T-helper 2 cell treated with Interferon-gamma antibody and Interleukin-4, amounts not matched to agents 5 μg/mL and 100 μg/mL, for 36 hours (primary cell): ENCODE measurements around the gene NOS1AP.

Source experiments
- DNase-seq: peaks from one replicate; pipeline ENCODE4 v3.0.0; 2021; ENCODE audit warnings: low spot score
- H3K27ac Mint-ChIP-seq: one replicate; pipeline ENCODE4 v1.8.0; 2021; ENCODE audit warnings: mild to moderate bottlenecking, mixed read lengths
- H3K27me3 Mint-ChIP-seq: one replicate; pipeline ENCODE4 v1.8.0; 2021; ENCODE audit warnings: low read depth, mixed read lengths
- H3K36me3 Mint-ChIP-seq: one replicate; pipeline ENCODE4 v1.8.0; 2021; ENCODE audit warnings: low read depth, mixed read lengths
- H3K4me1 Mint-ChIP-seq: one replicate; pipeline ENCODE4 v1.8.0; 2021; ENCODE audit warnings: low read depth, mixed read lengths
- H3K4me3 Mint-ChIP-seq: one replicate; pipeline ENCODE4 v1.8.0; 2022; ENCODE audit warnings: mild to moderate bottlenecking, moderate library complexity, mixed read lengths
- H3K9me3 Mint-ChIP-seq: one replicate; pipeline ENCODE4 v1.8.0; 2021; ENCODE audit warnings: mixed read lengths

The NOS1AP gene

GRCh38 chr1:162258394-162258793 is 188.9 kb downstream of the NOS1AP start:
- H3K9me3 Mint-ChIP-seq = no peaks in the 10 kb centered on the region
- DNase-seq = no peak
- no peak overlapping the region for H3K27ac Mint-ChIP-seq
- H3K27me3 Mint-ChIP-seq = peaks cover 15% of the 10 kb centered on the region
- no peaks in the 10 kb centered on the region for H3K36me3 Mint-ChIP-seq
- no peaks in the 10 kb centered on the region for H3K4me1 Mint-ChIP-seq
- no peak overlapping the region for H3K4me3 Mint-ChIP-seq

GRCh38 chr1:162259894-162260455 is 190.5 kb downstream of the NOS1AP start:
- Mint-ChIP-seq H3K27ac (no peak overlapping the region), H3K36me3 (no peaks in the 10 kb centered on the region), H3K27me3 (peaks cover 17% of the 10 kb centered on the region), H3K4me3 (no peak overlapping the region), H3K4me1 (no peaks in the 10 kb centered on the region), H3K9me3 (no peaks in the 10 kb centered on the region)
- DNase-seq = no peak

- Mint-ChIP-seq H3K27ac (no peak overlapping the region), H3K27me3 (peaks cover 15% of the 10 kb centered on the region), H3K4me3 (no peak overlapping the region), H3K36me3 (no peaks in the 10 kb centered on the region), H3K4me1 (no peaks in the 10 kb centered on the region), H3K9me3 (no peaks in the 10 kb centered on the region)
- DNase-seq = no peak
Observed at GRCh38 chr1:162264108-162264507, 194.6 kb downstream of the NOS1AP start.

GRCh38 chr1:162265983-162266382 is 196.5 kb downstream of the NOS1AP start:
- no peak for DNase-seq
- H3K4me1 Mint-ChIP-seq = no peaks in the 10 kb centered on the region
- peaks cover 15% of the 10 kb centered on the region for H3K27me3 Mint-ChIP-seq
- no peaks in the 10 kb centered on the region for H3K36me3 Mint-ChIP-seq
- H3K27ac Mint-ChIP-seq = no peak overlapping the region
- no peaks in the 10 kb centered on the region for H3K9me3 Mint-ChIP-seq
- H3K4me3 Mint-ChIP-seq = no peak overlapping the region

GRCh38 chr1:162270016-162270770 is 200.7 kb downstream of the NOS1AP start:
- Mint-ChIP-seq H3K4me1 (no peaks in the 10 kb centered on the region), H3K27ac (no peak overlapping the region), H3K4me3 (no peak overlapping the region), H3K36me3 (no peaks in the 10 kb centered on the region), H3K27me3 (peaks cover 6% of the 10 kb centered on the region), H3K9me3 (no peaks in the 10 kb centered on the region)
- DNase-seq = no peak

- DNase-seq = no peak
- Mint-ChIP-seq H3K27me3 (peaks cover 6% of the 10 kb centered on the region), H3K36me3 (no peaks in the 10 kb centered on the region), H3K9me3 (no peaks in the 10 kb centered on the region), H3K27ac (no peak overlapping the region), H3K4me3 (no peak overlapping the region), H3K4me1 (no peaks in the 10 kb centered on the region)
Observed at GRCh38 chr1:162271972-162272371, 202.5 kb downstream of the NOS1AP start.

GRCh38 chr1:162272419-162272818 is 202.9 kb downstream of the NOS1AP start:
- H3K27me3 Mint-ChIP-seq = peaks cover 8% of the 10 kb centered on the region
- no peak overlapping the region for H3K27ac Mint-ChIP-seq
- H3K9me3 Mint-ChIP-seq = no peaks in the 10 kb centered on the region
- no peak for DNase-seq
- H3K4me1 Mint-ChIP-seq = no peaks in the 10 kb centered on the region
- H3K36me3 Mint-ChIP-seq = no peaks in the 10 kb centered on the region
- no peak overlapping the region for H3K4me3 Mint-ChIP-seq

- no peaks in the 10 kb centered on the region for H3K36me3 Mint-ChIP-seq
- DNase-seq = no peak
- no peaks in the 10 kb centered on the region for H3K4me1 Mint-ChIP-seq
- H3K27me3 Mint-ChIP-seq = peaks cover 19% of the 10 kb centered on the region
- no peak overlapping the region for H3K4me3 Mint-ChIP-seq
- H3K27ac Mint-ChIP-seq = no peak overlapping the region
- no peaks in the 10 kb centered on the region for H3K9me3 Mint-ChIP-seq
Observed at GRCh38 chr1:162275622-162276175, 206.2 kb downstream of the NOS1AP start.

- no peaks in the 10 kb centered on the region for H3K9me3 Mint-ChIP-seq
- H3K4me3 Mint-ChIP-seq = no peak overlapping the region
- peaks cover 19% of the 10 kb centered on the region for H3K27me3 Mint-ChIP-seq
- no peak for DNase-seq
- H3K36me3 Mint-ChIP-seq = no peaks in the 10 kb centered on the region
- no peaks in the 10 kb centered on the region for H3K4me1 Mint-ChIP-seq
- H3K27ac Mint-ChIP-seq = no peak overlapping the region
Observed at GRCh38 chr1:162276493-162276892, 207.0 kb downstream of the NOS1AP start.

- H3K27ac Mint-ChIP-seq = no peak overlapping the region
- no peaks in the 10 kb centered on the region for H3K36me3 Mint-ChIP-seq
- peaks cover 18% of the 10 kb centered on the region for H3K27me3 Mint-ChIP-seq
- DNase-seq = no peak
- H3K4me1 Mint-ChIP-seq = no peaks in the 10 kb centered on the region
- H3K9me3 Mint-ChIP-seq = no peaks in the 10 kb centered on the region
- H3K4me3 Mint-ChIP-seq = no peak overlapping the region
Observed at GRCh38 chr1:162279136-162279498, 209.6 kb downstream of the NOS1AP start.

- Mint-ChIP-seq H3K27ac (no peak overlapping the region), H3K27me3 (peaks cover 32% of the 10 kb centered on the region), H3K36me3 (no peaks in the 10 kb centered on the region), H3K4me3 (no peak overlapping the region), H3K9me3 (no peaks in the 10 kb centered on the region), H3K4me1 (no peaks in the 10 kb centered on the region)
- no peak for DNase-seq
Observed at GRCh38 chr1:162281426-162281825, 211.9 kb downstream of the NOS1AP start.

GRCh38 chr1:162283657-162284056 is 214.2 kb downstream of the NOS1AP start:
- no peaks in the 10 kb centered on the region for H3K36me3 Mint-ChIP-seq
- no peak overlapping the region for H3K27ac Mint-ChIP-seq
- H3K9me3 Mint-ChIP-seq = no peaks in the 10 kb centered on the region
- peaks cover 25% of the 10 kb centered on the region for H3K27me3 Mint-ChIP-seq
- no peak for DNase-seq
- no peaks in the 10 kb centered on the region for H3K4me1 Mint-ChIP-seq
- H3K4me3 Mint-ChIP-seq = no peak overlapping the region

- no peaks in the 10 kb centered on the region for H3K4me1 Mint-ChIP-seq
- H3K27me3 Mint-ChIP-seq = peaks cover 21% of the 10 kb centered on the region
- H3K9me3 Mint-ChIP-seq = no peaks in the 10 kb centered on the region
- no peak overlapping the region for H3K27ac Mint-ChIP-seq
- no peak for DNase-seq
- no peak overlapping the region for H3K4me3 Mint-ChIP-seq
- H3K36me3 Mint-ChIP-seq = no peaks in the 10 kb centered on the region
Observed at GRCh38 chr1:162284206-162284955, 214.9 kb downstream of the NOS1AP start.

- Mint-ChIP-seq H3K9me3 (no peaks in the 10 kb centered on the region), H3K4me3 (no peak overlapping the region), H3K27ac (no peak overlapping the region), H3K27me3 (peaks cover 18% of the 10 kb centered on the region), H3K36me3 (no peaks in the 10 kb centered on the region), H3K4me1 (no peaks in the 10 kb centered on the region)
- DNase-seq = no peak
Observed at GRCh38 chr1:162285149-162285561, 215.7 kb downstream of the NOS1AP start.
